Effector CD8-positive, alpha-beta T cell (primary cell): Measurements from ENCODE around the gene AGL.
A peak's percentile ranks its signal among the peaks of the same experiment; 100 is the strongest.
"Not testable (repeated sequence)": the region's sequence is repeated elsewhere in the genome, so short reads cannot be mapped to it uniquely, and the experiment has no call there.

ENCODE experiments used
- DNase-seq: peaks from one replicate; lab custom pipeline; 2025; lab: John Stamatoyannopoulos, UW

AGL gene

DNA sequence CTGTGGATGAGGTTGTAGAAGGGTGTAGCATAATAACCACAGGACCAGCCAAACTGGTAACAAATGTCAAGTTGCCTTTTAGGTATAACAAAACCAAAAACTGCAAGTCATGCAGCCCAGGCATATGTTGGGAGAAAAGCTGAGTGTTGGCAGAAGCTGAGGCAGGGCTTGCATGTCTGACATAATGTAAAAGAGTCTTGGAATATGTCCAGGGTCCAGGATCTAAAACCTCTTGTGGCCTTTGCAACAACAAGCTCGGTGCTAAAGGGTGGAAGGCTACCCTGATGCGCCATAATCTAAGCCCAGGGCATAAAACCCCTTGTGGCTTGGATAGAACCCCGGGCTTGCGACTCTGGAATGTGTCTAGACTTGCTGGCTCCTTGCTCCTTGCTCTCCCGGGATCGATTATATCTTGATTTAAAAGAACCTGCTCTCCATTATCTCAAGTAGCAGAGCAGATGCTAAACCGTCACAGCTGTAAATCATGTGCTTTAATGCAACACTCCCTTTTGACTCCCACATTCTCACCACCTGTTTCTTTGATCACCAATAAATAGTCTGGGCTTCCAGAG is 93.1 kb downstream of the AGL start:
- DNase-seq = no peak

DNA sequence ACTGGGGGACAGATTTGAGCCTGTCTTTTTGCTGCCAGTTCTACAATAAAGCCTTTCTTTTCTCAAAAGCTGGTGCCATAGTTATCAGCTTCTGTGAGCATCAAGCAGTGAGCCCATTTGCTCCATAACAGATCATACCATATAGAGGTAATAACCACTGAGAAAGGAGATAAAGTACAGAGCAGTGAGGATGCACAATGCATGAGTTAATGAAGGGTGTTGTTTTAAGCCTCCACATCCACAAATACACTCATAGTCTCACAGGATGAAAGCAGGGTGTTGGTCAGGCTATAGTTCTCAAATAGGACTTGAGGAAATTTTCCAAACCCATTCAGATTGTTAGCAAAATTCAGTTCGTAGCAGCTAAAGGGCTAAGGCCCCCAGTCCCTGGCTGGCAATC is 94.0 kb downstream of the AGL start:
- no peak for DNase-seq

DNA sequence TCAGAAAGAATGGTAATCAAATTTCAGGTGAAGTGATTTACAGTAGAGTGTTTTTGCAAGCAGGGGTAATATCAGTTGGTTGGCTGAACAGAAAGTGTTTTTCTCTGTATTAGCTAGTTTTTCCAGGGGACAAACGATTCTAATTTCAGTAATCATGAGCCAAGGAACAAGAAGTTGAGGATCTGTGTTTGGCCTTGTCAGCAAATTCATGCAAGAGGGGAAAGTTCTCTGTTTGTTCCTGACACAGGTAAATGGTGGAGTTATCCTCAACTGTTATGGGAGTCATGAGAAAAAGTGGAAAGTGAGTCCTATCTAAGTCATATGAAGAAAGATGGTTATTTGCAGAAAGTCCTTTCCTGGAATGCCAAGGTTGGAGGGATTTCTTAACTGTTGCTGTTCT is 95.0 kb downstream of the AGL start:
- no peak for DNase-seq

DNA sequence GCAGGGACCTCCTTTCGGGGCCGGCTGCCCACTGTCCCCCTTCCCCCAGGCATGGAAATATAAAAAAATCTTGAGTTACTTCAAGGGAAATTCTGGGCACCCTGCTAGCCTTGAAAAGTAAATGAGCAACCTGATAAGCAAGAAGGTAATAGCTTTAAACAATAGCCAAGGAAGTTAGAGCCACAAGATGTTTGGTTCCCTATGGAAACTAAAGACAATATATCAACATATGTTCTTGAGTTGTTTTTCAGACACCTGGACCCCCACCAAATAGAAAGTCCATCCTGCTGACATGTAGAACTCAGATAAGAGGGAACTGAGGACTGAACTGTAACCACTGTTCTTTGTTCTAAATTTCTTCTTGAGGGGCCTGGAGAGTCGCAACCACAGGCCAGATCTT is 100.3 kb downstream of the AGL start:
- no peak for DNase-seq

DNA sequence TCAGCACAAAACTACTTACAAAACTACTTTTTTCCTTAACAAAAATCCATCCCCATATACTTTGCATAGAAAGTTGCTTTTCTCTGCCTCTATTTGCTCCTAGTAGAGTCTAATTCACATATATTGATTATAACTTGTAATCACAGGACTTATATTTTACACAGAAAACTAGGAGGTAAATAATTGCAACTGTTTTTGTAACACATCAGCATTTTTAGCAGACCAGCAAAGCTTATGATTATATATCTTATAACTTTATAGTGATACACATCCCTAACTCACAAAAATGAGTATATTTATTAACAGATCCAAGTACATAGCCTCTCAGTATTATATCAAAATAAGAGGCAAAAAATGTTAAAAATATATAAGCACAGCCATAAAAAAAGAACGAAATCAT is 102.4 kb downstream of the AGL start:
- DNase-seq = no peak

DNA sequence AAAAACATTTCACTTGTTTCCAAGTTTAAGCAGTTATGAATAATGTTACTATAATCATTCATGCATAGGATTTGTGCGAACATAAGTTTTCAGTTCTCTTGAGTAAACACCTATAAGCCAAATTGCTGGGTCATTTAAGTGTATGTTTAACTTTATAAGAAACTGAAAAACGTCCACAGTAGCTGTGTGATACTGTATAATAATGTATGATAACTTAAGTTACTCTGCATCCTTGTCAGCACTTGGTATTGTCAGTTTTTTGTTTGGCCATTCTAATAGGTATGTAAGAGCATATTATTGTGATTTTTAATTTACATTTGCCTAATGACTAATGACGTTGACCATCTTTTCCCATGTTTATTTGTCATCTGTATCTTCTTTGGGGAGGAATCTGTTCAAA is 105.2 kb downstream of the AGL start:
- no peak for DNase-seq

DNA sequence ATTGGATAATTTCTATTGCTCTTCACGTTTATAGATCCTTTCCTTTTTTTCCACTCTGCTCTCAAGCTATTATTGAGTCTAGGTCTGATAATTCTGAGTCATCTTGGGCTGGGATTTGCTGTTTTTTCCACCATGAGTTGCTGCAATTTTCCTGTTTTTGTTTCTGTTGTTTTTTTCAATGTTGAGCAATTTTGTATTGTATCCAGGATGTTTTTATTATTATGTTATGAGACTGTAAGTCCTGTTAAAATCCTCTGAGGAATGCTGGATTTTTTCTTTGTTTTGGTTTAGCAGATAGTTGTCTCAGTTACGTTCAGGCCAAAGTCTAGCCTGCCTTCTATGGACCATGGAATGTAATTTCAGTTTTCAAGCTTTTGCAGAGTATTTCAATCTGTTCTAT is 106.6 kb downstream of the AGL start:
- no peak for DNase-seq

DNA sequence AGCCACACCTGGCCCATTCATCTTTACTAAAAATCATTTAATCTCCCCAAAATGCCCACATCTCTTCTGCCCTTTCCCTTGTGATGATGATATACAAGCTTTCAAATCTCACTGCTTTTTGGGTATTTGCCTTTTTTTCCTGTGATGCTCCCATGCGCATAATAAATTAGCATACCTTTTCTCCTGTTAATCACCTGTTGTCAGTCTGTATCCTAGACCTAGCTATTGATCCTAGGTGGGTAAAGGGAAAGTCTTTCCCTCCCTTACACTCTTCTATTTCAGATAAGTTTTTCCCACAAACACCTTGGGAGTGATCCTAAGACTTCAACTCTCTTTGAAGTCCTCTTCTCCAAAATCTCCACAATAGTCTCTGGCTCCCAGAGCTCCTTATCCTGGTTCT is 107.7 kb downstream of the AGL start:
- no peak for DNase-seq

DNA sequence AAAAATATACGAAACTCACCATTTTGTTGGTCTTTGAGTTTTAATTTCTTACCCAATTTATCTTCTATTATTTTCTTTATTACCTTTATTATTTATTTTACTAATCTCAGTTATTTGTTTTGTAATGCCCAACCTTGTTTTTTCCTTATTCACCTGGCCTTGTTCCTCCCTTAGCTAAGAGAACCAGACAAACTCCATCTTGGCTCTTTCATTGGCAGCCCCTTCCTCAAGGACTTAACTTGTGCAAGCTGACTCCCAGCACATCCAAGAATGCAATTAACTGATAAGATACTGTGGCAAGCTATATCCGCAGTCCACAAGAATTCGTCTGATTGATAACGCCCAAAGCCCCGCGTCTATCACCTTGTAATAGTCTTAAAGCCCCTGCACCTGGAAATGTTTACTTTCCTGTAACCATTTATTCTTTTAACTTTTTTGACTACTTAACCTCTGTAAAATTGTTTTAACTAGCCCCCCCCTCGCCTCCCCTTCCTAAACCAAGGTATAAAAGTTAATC is 109.1 kb downstream of the AGL start:
- DNase-seq = not testable (repeated sequence)

DNA sequence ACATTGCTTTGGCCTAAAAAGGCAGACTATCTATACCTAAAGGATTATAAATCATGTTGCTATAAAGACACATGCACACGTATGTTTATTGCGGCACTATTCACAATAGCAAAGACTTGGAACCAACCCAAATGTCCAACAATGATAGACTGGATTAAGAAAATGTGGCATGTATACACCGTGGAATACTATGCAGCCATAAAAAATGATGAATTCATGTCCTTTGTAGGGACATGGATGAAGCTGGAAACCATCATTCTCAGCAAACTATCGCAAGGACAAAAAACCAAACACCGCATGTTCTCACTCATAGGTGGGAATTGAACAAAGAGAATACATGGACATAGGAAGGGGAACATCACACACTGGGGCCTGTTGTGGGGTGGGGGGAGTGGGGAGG is 110.1 kb downstream of the AGL start:
- not testable (repeated sequence) for DNase-seq

DNA sequence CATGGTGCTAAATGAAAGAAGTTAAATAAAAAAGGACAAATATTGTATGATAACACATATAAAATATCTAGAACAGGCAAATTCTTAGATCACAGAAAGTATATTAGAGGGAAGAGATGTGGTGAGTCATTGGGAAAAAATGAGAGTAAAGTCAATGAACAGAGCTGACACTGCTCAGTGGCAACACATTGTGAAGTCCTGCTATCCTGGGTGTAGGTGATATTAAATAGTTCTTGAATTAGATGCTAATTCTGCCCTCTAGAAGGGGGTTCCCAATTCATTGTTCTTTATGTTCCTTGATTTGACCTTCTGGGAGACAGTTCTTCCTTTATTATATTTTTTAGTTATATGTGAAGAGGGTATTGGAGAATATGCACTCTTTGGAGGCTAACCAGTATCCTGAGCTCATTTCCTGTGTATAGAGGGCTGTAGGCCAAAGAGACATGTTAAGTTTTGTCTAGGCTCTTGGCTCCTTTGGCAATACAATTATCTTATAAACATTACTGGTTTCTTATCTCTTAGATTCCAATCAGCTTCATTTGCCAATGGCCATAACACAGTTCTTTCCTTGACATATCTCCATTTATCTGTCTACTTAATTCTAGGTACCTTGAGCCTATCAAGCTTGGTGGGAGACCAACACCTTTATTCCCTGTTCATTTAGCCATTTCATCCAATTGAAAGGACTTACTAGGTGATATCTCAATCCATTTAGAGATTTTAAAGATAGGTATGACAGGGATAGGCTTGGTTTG is 113.1 kb downstream of the AGL start:
- no peak for DNase-seq

DNA sequence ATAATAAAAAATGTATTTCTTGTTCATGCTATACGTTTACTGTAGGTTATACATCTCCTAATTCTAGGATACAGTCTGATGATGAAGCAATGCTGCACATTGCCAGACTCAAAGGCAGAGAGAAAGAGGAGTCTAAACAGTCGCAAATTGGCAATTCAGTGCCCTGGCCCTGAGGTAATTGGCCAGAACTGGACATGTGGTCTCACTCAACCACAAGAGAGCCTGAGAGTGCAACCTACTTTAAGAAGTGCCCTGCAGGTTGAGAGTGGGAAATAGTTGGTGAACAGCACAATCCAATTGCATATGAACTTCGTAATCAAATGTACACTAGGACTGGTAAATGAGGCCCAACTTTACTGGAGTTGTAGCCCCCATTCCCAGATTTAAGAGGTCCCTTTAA is 114.6 kb downstream of the AGL start:
- DNase-seq = no peak

DNA sequence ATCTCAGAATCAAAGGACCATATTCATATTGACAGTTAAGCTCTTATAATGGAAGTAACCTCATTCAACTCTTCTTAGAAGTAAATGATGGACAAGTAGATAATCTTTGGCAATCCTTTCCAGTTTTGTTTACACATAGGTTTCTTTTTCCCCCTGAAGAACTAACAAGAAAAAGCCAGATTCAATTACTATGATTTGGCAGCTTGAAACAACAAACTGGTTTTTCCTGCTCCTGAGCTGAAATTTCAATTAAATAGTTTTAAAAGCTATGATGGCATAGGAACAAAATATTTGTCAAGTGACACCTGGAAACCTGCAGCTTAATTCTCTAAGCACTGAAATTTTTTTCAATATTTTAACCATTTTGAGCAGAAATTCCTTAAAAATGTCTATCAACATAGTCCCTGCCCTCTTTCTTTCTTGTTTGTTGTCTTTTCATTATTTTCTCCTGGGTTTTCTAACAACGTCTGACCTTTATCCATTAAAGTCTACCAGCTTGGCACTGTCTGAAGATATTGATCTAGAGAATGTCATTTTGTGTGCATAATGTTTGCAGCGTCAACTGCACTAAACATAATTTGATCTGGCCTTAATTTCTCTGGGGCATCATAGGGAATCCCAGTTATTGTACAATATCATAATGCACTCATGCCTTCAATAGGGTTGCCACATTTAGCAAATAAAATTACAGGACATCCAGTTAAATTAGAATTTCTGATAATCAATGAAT is 115.7 kb downstream of the AGL start:
- DNase-seq = no peak

DNA sequence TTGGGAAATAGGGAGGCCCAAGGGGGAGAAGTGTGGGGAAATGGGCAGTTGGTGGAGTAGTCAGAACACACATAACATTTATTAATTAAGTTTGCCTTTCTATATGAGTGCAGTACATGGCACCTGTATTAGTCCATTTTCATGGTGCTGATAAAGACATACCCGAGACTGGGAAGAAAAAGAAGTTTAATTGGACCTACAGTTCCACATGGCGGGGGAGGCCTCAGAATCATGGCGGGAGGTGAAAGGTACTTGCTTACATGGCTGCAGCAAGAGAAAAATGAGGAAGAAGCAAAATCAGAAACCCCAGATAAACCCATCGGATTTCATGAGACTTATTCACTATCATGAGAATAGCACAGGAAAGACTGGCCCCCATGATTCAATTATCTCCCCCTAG is 118.1 kb downstream of the AGL start:
- DNase-seq = no peak

DNA sequence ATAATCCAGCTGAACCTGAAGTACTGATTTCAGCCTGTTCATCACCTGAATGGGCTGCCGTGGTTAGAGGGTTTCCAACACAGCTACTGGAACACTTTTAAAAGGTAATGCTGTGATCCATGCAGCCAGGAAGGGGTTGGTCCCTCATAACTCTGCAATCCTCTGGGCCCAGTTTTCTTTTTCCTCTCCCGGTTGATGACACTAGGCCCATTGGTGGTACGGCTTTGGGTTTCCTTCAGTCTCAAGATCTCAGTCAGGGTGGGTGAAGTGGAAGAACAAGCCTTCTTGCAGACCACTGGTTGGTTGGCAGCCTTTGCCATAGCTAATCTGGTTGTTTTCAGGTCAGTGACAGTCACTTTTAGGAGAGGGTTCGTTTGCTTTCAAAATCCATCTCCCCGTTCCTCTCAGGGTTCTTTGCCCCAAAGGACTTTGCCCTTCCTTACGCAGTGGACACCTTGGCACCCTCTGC is 119.1 kb downstream of the AGL start:
- DNase-seq = no peak

DNA sequence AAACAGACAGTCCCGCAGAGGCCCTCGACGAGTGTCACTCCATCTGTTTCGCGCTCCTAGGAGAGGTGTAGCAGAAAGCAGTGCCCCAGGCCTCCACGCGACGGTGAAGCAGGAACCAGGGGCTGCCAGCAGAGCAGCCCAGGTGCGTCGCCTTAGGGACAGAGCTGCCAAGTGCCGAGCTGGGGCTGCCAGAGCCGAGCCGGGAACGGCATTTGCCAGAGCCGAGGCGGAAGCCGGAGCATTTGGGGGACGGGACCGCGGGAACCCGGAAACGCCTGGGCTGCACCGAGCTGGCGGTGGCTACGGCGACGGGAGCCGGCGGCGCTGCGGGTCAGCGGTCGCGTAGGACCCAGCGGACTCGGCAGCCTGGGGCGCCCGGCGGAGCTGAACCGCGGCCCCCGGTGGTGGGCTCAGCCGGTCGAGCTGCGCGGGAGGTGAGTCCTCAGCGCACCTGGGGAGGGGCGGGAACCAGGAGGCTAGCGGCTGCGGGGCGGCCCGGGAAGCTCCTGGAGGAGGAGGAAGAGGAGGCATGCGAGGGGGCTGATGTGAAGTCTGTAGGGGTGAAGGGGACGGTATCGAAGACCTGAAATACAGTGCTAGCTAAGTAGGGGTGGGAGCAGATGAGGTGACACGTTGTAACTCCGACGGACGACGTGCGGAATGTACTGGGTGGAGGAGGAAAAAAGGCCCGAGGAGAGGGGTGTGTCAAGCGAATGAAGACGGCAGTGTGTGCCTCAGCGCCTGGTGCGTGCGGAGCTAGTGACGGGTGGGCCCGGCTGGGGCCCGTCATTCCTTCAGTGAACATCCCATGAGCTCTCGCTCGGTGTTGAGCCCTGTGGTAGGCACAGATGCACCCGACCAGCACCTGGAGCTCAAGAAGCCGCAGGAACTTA is 119.8 kb downstream of the AGL start, which contains the start of gene SLC35A3:
TSS of gene SLC35A3 (plus strand) at position 268 of the 893 bp plus-strand sequence. CDS start 23,559 bp downstream, outside the sequence.
- DNase-seq = peak; percentile 48

DNA sequence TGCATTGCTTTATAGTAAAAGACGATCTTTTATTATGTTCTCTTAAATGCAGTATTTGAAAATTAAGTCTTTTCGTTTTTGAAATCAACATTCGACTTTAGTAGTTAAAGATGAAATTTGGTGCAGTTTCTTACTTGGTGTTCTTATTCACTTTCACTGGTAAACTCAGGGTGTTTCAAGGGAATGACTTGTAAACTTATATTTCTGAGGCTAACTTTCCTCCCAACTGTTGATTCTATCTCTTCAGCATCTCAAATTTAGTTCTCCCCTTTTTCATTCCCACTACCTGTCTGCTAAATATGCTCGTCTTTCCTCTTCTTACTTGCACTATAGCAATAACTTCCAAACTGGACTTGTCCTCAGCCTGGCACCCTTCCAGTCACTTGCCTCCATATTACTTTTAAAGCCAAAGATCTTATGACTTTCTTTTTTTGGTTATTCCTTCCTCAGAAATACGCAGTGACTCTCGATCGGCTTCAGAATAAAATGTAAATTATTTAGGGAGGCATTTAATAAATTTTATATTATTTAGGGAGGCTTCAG is 120.6 kb downstream of the AGL start:
- DNase-seq = no peak

DNA sequence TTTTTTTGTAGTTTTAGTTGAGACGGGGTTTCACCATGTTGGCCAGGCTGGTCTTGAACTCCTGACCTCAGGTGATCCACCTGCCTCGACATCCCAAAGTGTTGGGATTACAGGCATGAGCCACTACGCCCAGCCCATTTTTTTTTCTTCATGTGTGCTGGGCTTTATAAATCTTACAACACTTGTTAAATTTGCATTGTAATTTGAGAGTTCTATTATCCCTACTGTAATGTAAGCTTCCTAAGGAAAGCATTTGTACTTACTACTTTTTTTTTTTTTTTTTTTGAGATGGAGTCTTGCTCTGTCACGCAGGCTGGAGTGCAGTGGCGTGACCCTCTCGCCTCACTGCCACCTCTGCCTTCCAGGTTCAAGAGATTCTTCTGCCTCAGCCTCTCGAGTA is 121.9 kb downstream of the AGL start:
- DNase-seq = not testable (repeated sequence)
